ENCODE measurements around the gene CD74.
"Not testable (repeated sequence)": the region's sequence is repeated elsewhere in the genome, so short reads cannot be mapped to it uniquely, and the experiment has no call there.

Gene CD74

DNA sequence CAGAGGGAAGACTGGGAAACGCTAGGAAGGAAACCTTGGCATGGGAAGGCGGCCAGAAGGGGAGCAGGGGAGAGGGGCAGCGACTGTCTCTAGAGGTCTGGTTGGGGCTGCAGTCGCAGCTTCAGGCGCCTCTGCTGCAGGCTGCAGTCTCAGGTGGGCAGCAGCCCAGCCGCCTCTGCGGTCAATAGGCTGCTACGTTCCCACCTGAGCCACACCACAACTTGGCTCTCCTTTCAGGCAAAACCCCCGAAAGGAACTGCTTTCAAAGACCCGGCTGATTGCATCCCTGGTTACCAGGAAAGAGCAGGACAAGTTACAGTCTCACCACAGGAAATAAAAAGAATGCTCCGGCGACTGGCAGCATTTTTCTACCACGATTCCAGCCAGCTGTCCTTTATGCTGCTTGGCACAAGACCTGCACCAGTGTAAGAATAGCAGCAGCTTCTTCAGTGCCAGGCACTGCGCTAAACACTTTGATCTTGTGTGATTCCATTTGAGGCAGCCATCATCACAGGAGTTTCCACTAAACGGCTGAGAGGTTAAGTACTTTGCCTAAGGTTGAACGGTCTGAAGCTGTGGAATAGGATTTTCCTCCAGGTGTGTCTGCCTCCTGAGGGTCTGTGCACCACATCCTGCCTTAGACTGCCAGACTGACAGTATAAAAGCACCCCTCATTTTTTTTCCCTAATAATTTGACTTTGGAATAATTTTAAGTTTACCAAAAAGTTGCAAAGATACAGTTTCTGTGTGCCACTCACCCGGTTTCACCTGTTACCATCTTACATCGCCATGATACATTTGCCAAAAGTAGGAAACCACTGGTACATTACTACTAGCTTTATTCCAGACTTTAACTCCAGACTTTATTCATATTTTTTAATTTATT, 29.3 kb upstream of the CD74 start:
- in situ Hi-C loops (cut with MboI; ENCODE audit: low sequenced_read_pairs), result no loop called here

GRCh38 chr5:150440948-150441812, 28.5 kb upstream of the CD74 start:
- in situ Hi-C loops (cut with MboI; ENCODE audit: low sequenced_read_pairs), result no loop called here

GRCh38 chr5:150438873-150439546, 26.3 kb upstream of the CD74 start:
- in situ Hi-C loops (cut with MboI; ENCODE audit: low sequenced_read_pairs), result no loop called here

GRCh38 chr5:150436141-150436680, 23.5 kb upstream of the CD74 start:
- in situ Hi-C loops (cut with MboI; ENCODE audit: low sequenced_read_pairs), result no loop called here

- in situ Hi-C loops (cut with MboI; ENCODE audit: low sequenced_read_pairs), result no loop called here
Measured at GRCh38 chr5:150434464-150434863, 21.8 kb upstream of the CD74 start.

DNA sequence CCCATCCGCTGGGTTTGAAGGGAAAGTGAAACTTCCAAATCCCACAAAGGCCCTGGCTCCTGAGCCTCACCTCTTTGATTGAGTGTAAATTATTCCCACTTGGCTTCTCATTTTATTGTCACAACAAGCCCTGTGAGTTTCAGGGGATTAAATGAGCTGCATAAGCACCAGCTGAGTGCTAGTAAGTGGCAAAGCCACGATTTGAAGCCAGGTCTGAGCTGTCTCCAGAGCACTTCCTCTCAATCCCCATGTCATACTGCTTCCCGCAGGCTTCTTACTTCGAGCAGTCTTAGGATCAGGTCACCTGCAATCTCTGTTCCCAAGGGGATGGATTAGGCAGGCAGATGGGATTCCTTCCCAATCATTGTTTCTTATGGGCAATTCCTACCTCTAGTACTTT, 18.9 kb upstream of the CD74 start:
- in situ Hi-C loops (cut with MboI; ENCODE audit: low sequenced_read_pairs), result no loop called here

- in situ Hi-C loops (cut with MboI; ENCODE audit: low sequenced_read_pairs), result no loop called here
Measured at GRCh38 chr5:150431048-150431447, 18.3 kb upstream of the CD74 start.

DNA sequence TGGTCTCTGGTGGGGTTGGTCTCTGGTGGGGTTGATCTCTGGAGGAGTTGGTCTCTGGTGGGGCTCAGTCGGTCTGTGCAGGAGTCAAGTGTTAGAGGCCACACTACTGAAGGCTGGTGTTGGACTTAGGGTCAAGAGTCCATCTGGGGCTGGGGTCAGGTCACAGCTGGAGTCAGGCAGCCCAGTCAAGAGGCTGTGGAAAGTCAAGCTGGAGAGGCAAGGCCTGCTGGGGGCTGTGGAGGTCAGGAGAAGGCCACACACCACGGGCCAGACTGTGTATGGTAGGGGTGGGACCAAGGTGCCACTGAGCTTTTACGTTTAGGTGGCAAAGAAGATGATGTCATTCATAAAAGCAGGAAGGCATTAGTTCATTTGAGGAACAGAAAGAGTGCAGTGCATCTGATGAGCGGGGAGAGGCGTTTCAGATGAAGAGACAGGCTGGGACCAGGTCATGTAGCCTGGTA, 16.7 kb upstream of the CD74 start:
- in situ Hi-C loops (cut with MboI; ENCODE audit: low sequenced_read_pairs), result no loop called here

DNA sequence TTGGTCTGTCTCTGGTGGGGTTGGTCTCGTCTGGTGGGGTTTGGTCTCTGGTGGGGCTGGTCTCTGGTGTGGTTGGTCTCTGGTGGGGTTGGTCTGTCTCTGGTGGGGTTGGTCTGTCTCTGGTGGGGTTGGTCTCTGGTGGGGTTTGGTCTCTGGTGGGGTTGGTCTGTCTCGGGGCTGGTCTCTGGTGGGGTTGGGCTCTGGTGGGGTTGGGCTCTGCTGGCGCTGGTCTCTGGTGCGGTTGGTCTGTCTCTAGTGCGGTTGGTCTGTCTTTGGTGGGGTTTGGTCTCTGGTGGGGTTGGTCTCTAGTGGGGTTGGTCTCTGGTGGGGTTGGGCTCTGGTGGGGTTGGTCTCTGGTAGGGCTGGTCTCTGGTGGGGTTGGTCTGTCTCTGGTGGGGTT, 16.3 kb upstream of the CD74 start:
- in situ Hi-C loops (cut with MboI; ENCODE audit: low sequenced_read_pairs), result no loop called here

GRCh38 chr5:150428106-150428876, 15.6 kb upstream of the CD74 start:
- in situ Hi-C loops (cut with MboI; ENCODE audit: low sequenced_read_pairs), result no loop called here

- in situ Hi-C loops (cut with MboI; ENCODE audit: low sequenced_read_pairs), result not testable (repeated sequence)
Measured at GRCh38 chr5:150426165-150426564, 13.5 kb upstream of the CD74 start.

GRCh38 chr5:150422758-150423157, 10.0 kb upstream of the CD74 start:
- in situ Hi-C loops (cut with MboI; ENCODE audit: low sequenced_read_pairs), result no loop called here

GRCh38 chr5:150422075-150422474, 9.4 kb upstream of the CD74 start:
- in situ Hi-C loops (cut with MboI; ENCODE audit: low sequenced_read_pairs), result no loop called here

DNA sequence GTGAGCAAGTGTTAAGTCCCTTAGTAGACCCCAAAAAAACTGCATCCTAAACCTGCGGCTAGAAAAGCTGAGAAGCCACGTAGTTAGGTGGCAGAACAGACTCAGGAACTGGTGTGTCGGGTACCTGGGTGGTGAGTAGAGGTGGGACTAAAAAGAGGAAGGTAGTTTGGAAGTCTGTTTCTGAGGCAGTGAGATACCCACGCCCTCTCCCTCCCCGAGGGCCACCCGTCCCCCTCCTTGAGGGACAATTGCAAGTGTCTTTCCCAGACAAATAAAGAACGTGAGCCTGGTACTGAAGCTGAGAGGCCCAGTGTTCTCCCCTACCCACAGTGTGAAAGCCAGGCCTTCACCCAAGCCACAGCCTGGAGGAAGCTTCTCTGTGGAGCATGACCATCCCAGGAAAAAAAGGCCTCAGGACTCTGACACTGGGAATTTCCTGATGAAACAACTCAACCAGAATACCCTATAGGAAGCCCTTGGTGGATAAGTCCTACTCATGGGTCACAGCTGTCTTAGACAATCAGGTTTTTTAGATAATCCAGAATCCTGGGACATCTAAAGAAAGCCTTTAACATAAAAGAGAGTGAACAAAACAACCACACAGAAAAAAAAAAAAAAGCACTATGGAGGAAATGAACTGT, 7.0 kb upstream of the CD74 start:
- in situ Hi-C loops (cut with MboI; ENCODE audit: low sequenced_read_pairs), result no loop called here

DNA sequence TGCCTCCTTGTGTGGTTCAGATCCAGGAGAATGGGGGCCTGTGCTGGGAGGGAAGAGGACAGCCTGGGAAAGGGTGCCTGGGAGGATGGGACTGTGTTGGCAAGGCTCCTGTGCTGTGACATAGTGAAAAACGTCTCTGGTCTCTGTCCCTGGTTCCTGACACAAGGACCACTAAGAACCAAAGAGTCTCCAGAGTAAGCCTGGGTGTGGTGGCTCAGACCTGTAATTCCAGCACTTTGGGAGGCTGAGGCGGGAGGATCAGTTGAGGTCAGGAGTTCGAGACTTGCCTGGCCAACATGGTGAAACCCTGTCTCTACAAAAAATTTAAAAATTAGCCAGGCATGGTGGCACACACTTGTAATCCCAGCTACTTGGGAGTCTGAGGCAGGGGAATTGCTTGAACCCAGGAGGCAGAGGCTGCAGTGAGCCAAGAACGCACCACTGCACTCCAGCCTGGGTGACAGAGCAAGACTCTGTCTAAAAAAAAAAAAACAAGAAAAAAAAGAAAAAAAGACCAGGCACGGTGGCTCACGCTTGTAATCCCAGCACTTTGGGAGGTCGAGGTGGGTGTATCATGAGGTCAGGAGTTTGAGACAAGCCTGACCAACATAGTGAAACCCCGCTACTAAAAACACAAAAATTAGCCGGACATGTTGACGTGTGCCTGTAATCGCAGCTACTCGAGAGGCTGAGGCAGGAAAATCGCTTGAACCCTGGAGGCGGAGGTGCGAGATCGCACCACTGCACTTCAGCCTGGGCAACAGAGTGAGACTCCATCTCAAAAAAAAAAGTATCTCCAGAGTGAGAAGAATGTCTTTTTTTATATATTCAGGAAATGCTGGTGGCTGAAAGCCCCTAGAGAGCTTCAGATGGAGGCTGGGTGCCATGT, 1.4 kb upstream of the CD74 start:
- in situ Hi-C loops (cut with MboI; ENCODE audit: low sequenced_read_pairs), result not testable (repeated sequence)

DNA sequence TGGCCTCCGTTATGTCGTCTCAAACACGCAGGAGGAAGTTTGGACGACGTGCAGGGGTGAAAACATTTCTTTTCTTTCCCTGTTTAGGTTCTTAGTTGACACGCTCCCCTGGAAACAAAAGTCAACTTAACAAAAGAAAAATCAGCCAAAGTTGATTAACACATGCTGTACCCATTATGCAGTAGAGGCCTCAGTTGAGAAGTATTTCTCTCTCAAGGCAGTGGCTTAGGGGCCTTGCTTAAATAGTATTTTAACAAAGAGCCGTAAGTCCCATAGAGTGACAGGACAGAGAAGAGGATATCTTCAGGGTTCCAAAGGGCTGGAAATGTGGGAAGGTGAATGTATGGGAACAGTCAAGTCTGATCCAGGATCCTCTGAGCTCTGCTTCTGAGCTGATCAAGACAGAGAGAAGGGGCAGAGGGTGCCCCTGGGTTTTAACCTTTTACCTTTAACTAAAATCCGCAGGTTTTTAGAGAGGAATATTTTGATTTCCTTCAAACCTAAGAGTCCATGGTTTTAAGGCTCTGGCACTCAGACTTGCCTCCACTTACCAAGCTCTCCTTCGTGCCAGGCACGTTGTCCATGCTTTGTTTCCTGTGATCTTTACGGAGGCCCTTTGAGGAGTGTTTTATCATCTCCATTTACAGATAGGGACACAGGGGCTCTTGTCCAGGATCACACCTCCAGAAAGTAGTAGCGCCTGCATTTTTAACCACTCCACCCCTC, 629 bp upstream of the CD74 start:
- in situ Hi-C loops (cut with MboI; ENCODE audit: low sequenced_read_pairs), result no loop called here

DNA sequence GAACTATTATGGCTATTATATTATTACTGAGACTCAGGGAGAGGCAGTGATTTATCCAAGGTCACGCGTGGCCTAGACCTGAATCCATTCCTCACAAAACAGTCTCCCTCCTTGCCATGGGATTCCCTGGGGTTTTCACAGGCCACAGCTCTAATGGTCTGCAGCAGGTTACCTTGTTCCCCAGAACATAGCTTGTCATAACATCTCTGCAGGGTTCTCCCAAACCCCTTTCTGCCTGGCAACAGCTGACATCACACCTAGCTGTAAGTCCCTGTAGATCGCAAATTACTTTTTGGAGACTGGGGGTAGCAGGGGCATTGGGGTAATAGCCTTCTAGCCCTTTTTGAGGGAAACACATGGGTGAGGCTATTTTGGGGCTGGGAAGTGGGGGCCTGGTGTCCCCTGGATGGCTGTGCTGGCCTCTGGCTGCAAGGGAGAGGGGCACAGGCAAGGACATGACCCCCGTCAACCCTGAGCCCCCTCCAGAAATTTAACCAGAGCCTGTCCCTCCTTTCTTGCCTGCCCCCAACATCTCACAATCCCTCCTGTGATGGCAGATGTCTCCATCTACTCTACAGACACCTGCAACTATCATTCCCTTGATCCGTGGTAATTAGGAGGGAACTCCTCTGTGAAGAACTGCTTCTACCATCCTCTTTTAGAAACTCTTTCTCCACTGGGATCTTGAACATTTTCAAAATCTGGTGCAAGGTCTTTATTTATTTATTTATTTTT, 1.3 kb downstream of the CD74 start:
- in situ Hi-C loops (cut with MboI; ENCODE audit: low sequenced_read_pairs), result no loop called here
